ENCODE data around the gene GBE1.

Gene GBE1

GRCh38 chr3:81516042-81516441, 245.4 kb downstream of the GBE1 start:
- Histone ChIP-seq H4K20me1 (ENCODE audit: insufficient read depth, low read length, poor library complexity, severe bottlenecking) (no peaks in the 10 kb centered on the region), H2AFZ (ENCODE audit: low read length) (no peak overlapping the region), H3K9me3 (ENCODE audit: insufficient read depth, low read depth, low read length) (no peaks in the 10 kb centered on the region), H3K36me3 (ENCODE audit: insufficient read depth, low read length) (no peaks in the 10 kb centered on the region), H3K4me1 (ENCODE audit: insufficient read depth, low read length, poor library complexity, severe bottlenecking) (no peaks in the 10 kb centered on the region), H3K9me2 (replicated peaks; ENCODE audit: low read depth, low read length) (no peaks in the 10 kb centered on the region), H3K9ac (ENCODE audit: low read depth, low read length, poor library complexity, severe bottlenecking) (no peak overlapping the region), H3K79me2 (ENCODE audit: insufficient read depth, low read length) (no peaks in the 10 kb centered on the region), H3F3A (ENCODE audit: low read depth) (no peaks in the 10 kb centered on the region), H3K4me3 (ENCODE audit: low read length, poor library complexity, severe bottlenecking) (no peak overlapping the region), H3K4me2 (ENCODE audit: low read depth, low read length, poor library complexity, severe bottlenecking) (no peak overlapping the region), H3K27me3 (ENCODE audit: insufficient read depth, low read length, poor library complexity, severe bottlenecking) (no peaks in the 10 kb centered on the region)
- TF ChIP-seq CTCF (conservative IDR thresholded peaks at IDR 0.05; ENCODE audit: low read length) = no peak
- no peak for TF ChIP-seq EZH2phosphoT487 (IDR thresholded peaks at IDR 0.05; ENCODE audit: borderline replicate concordance)

- Histone ChIP-seq H3K79me2 (ENCODE audit: insufficient read depth, low read length) (no peaks in the 10 kb centered on the region), H3F3A (ENCODE audit: low read depth) (no peaks in the 10 kb centered on the region), H3K4me3 (ENCODE audit: low read length, poor library complexity, severe bottlenecking) (no peak overlapping the region), H3K9me3 (ENCODE audit: insufficient read depth, low read depth, low read length) (no peaks in the 10 kb centered on the region), H3K27me3 (ENCODE audit: insufficient read depth, low read length, poor library complexity, severe bottlenecking) (no peaks in the 10 kb centered on the region), H3K9me2 (replicated peaks; ENCODE audit: low read depth, low read length) (no peaks in the 10 kb centered on the region), H3K9ac (ENCODE audit: low read depth, low read length, poor library complexity, severe bottlenecking) (no peak overlapping the region), H2AFZ (ENCODE audit: low read length) (no peak overlapping the region), H4K20me1 (ENCODE audit: insufficient read depth, low read length, poor library complexity, severe bottlenecking) (no peaks in the 10 kb centered on the region), H3K4me1 (ENCODE audit: insufficient read depth, low read length, poor library complexity, severe bottlenecking) (no peaks in the 10 kb centered on the region), H3K36me3 (ENCODE audit: insufficient read depth, low read length) (no peaks in the 10 kb centered on the region), H3K4me2 (ENCODE audit: low read depth, low read length, poor library complexity, severe bottlenecking) (no peak overlapping the region)
- TF ChIP-seq EZH2phosphoT487 (IDR thresholded peaks at IDR 0.05; ENCODE audit: borderline replicate concordance) (no peak), CTCF (conservative IDR thresholded peaks at IDR 0.05; ENCODE audit: low read length) (no peak)
Measured at GRCh38 chr3:81513591-81513990, 247.9 kb downstream of the GBE1 start.

- Histone ChIP-seq H3K36me3 (ENCODE audit: insufficient read depth, low read length) (peaks cover 4% of the 10 kb centered on the region; the same call in 1 of the 2 replicates), H3K4me2 (ENCODE audit: low read depth, low read length, poor library complexity, severe bottlenecking) (no peak overlapping the region), H3F3A (ENCODE audit: low read depth) (no peaks in the 10 kb centered on the region), H3K4me3 (ENCODE audit: low read length, poor library complexity, severe bottlenecking) (no peak overlapping the region), H2AFZ (ENCODE audit: low read length) (no peak overlapping the region), H3K9me2 (replicated peaks; ENCODE audit: low read depth, low read length) (no peaks in the 10 kb centered on the region), H3K27me3 (ENCODE audit: insufficient read depth, low read length, poor library complexity, severe bottlenecking) (no peaks in the 10 kb centered on the region), H3K79me2 (ENCODE audit: insufficient read depth, low read length) (no peaks in the 10 kb centered on the region), H3K4me1 (ENCODE audit: insufficient read depth, low read length, poor library complexity, severe bottlenecking) (no peaks in the 10 kb centered on the region), H4K20me1 (ENCODE audit: insufficient read depth, low read length, poor library complexity, severe bottlenecking) (no peaks in the 10 kb centered on the region), H3K9me3 (ENCODE audit: insufficient read depth, low read depth, low read length) (no peaks in the 10 kb centered on the region), H3K9ac (ENCODE audit: low read depth, low read length, poor library complexity, severe bottlenecking) (no peak overlapping the region)
- TF ChIP-seq EZH2phosphoT487 (IDR thresholded peaks at IDR 0.05; ENCODE audit: borderline replicate concordance) (no peak), CTCF (conservative IDR thresholded peaks at IDR 0.05; ENCODE audit: low read length) (no peak)
Measured at GRCh38 chr3:81503026-81503425, 258.4 kb downstream of the GBE1 start.

All from Loucy (cell line).